ENCODE data around the gene ZNF580. TPM values are rescaled to one million over a fixed set of nuclear protein-coding genes. Genes with fewer than 3 reads are reported as not detected.
A peak's percentile ranks its signal among the peaks of the same experiment; 100 is the strongest.

The ZNF580 gene
- total RNA-seq, 1 experiment from 2014 or later = 32.0 TPM

DNA sequence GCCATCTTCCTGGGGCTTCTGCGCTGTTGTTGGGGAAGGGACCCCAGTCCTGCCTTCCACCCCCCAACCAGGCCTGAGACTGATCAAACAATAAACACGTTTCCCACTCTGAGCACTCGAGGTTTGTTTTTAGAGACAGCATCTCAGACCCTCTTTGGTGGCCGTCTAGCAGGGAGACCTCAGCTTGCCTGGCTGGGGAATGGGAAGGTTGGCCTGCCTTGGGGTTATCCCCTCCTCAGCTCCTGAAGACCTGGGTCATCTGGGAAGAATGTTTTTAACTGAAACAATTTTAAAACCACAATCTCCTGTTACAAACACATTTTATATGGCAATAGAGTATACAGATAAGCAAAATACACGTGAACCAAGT is 4.7 kb downstream of the ZNF580 start:
- Mint-ChIP-seq H3K36me3 (peaks cover 14% of the 10 kb centered on the region), H3K4me3 (peak overlapping the region; percentile 49), H3K27ac (no peak overlapping the region), H3K27me3 (ENCODE audit: low read depth) (peaks cover under 1% of the 10 kb centered on the region; the same call in 1 of the 2 replicates), H3K4me1 (peaks cover 20% of the 10 kb centered on the region), H3K9me3 (no peaks in the 10 kb centered on the region)
- no peak for TF ChIP-seq GRHL2 (CRISPR knock-in tag; IDR thresholded peaks at IDR 0.05; ENCODE audit: insufficient replicate concordance, severe bottlenecking)
- TF ChIP-seq, protein P1, sequence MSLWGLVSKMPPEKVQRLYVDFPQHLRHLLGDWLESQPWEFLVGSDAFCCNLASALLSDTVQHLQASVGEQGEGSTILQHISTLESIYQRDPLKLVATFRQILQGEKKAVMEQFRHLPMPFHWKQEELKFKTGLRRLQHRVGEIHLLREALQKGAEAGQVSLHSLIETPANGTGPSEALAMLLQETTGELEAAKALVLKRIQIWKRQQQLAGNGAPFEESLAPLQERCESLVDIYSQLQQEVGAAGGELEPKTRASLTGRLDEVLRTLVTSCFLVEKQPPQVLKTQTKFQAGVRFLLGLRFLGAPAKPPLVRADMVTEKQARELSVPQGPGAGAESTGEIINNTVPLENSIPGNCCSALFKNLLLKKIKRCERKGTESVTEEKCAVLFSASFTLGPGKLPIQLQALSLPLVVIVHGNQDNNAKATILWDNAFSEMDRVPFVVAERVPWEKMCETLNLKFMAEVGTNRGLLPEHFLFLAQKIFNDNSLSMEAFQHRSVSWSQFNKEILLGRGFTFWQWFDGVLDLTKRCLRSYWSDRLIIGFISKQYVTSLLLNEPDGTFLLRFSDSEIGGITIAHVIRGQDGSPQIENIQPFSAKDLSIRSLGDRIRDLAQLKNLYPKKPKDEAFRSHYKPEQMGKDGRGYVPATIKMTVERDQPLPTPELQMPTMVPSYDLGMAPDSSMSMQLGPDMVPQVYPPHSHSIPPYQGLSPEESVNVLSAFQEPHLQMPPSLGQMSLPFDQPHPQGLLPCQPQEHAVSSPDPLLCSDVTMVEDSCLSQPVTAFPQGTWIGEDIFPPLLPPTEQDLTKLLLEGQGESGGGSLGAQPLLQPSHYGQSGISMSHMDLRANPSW (CRISPR knock-in tag; conservative IDR thresholded peaks at IDR 0.05; ENCODE audit: low read depth) = no peak
- TF ChIP-seq, protein P2, sequence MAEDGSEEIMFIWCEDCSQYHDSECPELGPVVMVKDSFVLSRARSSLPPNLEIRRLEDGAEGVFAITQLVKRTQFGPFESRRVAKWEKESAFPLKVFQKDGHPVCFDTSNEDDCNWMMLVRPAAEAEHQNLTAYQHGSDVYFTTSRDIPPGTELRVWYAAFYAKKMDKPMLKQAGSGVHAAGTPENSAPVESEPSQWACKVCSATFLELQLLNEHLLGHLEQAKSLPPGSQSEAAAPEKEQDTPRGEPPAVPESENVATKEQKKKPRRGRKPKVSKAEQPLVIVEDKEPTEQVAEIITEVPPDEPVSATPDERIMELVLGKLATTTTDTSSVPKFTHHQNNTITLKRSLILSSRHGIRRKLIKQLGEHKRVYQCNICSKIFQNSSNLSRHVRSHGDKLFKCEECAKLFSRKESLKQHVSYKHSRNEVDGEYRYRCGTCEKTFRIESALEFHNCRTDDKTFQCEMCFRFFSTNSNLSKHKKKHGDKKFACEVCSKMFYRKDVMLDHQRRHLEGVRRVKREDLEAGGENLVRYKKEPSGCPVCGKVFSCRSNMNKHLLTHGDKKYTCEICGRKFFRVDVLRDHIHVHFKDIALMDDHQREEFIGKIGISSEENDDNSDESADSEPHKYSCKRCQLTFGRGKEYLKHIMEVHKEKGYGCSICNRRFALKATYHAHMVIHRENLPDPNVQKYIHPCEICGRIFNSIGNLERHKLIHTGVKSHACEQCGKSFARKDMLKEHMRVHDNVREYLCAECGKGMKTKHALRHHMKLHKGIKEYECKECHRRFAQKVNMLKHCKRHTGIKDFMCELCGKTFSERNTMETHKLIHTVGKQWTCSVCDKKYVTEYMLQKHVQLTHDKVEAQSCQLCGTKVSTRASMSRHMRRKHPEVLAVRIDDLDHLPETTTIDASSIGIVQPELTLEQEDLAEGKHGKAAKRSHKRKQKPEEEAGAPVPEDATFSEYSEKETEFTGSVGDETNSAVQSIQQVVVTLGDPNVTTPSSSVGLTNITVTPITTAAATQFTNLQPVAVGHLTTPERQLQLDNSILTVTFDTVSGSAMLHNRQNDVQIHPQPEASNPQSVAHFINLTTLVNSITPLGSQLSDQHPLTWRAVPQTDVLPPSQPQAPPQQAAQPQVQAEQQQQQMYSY (CRISPR knock-in tag; IDR thresholded peaks at IDR 0.05) = no peak
- no peak for TF ChIP-seq FOXK1 (CRISPR knock-in tag; IDR thresholded peaks at IDR 0.05)
- TF ChIP-seq NFYB (CRISPR knock-in tag; conservative IDR thresholded peaks at IDR 0.05; ENCODE audit: low read depth) = no peak
- no peak for TF ChIP-seq NFE2L1 (CRISPR knock-in tag; IDR thresholded peaks at IDR 0.05)
- no peak for TF ChIP-seq GTF2I (CRISPR knock-in tag; conservative IDR thresholded peaks at IDR 0.05)
- TF ChIP-seq MXD4 (CRISPR knock-in tag; IDR thresholded peaks at IDR 0.05; ENCODE audit: borderline replicate concordance) = no peak
- ChIA-PET POLR2A (no interaction called here), CTCF (interaction anchor here (0.7 to 1.4 kb wide), 2 partner anchors 9 to 14 kb away, joined by 3 read pairs; partner anchors contain the start of gene U2AF2)
- DNase-seq (ENCODE audit: low spot score) (no peak), ATAC-seq (no peak)

DNA sequence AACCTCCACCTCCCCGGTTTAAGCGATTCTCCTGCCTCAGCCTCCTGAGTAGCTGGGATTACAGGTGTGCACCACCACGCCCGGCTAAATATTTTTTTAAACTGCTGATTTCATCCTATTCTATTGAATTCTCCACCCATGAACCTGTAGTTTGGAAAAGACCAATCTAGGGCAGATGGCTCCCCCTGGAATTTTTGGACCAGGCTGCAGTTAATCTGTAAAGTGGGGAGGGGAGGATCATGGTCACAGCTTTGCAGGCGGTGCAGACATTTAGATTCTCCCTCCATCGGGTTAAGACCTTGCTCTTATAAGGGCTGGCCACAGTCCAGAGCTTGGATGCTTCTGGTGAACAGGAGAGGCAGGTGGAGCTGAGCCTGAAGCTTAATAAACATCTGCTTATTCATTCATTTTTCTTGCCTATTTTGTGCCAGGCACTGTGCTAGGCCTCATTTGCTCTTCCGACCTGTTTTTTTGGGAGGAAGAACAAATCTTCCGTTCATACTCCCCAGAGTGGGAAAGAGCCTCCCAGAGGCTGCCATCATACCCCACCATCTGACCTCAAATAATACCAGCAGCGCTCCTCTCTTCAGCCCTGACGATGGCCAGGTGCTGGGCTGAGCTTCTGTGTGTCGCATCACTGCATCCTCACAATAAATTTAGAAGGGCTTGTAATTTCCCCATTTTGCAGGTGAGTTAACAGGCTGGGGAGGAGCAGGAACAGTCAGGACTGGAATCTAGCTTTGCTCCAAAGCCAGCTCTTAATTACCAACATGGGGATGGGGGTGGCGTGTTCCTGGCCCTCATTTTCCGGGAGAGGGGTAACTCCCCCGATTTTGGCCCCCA is 6.3 kb downstream of the ZNF580 start:
- H3K36me3 Mint-ChIP-seq = peaks cover 16% of the 10 kb centered on the region
- POLR2A ChIA-PET = interaction anchor here (0.8 to 2.1 kb wide), 5 partner anchors 24 to 162 kb away, joined by 3 to 6 read pairs (median 3); partner anchors contain the start of genes FIZ1 and NAT14
- TF ChIP-seq CREM (CRISPR knock-in tag; IDR thresholded peaks at IDR 0.05) = 0 out of 2 replicates have a peak, but pooled peaks have one; percentile 3
- TF ChIP-seq, protein P3, sequence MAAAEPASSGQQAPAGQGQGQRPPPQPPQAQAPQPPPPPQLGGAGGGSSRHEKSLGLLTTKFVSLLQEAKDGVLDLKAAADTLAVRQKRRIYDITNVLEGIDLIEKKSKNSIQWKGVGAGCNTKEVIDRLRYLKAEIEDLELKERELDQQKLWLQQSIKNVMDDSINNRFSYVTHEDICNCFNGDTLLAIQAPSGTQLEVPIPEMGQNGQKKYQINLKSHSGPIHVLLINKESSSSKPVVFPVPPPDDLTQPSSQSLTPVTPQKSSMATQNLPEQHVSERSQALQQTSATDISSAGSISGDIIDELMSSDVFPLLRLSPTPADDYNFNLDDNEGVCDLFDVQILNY (CRISPR knock-in tag; IDR thresholded peaks at IDR 0.05) = no peak
- TF ChIP-seq, protein P1 (CRISPR knock-in tag; conservative IDR thresholded peaks at IDR 0.05; ENCODE audit: low read depth) = no peak
- H3K4me3 Mint-ChIP-seq = peak overlapping the region; percentile 86
- peak overlapping the region; percentile 89; the same call in 1 of the 2 replicates for H3K27ac Mint-ChIP-seq
- ATAC-seq = no peak
- H3K4me1 Mint-ChIP-seq = peaks cover 24% of the 10 kb centered on the region
- DNase-seq (ENCODE audit: low spot score) = no peak
- H3K27me3 Mint-ChIP-seq (ENCODE audit: low read depth) = no peaks in the 10 kb centered on the region
- CTCF ChIA-PET = interaction anchor here (0.5 to 4.6 kb wide), 13 partner anchors 13 to 512 kb away, joined by 3 to 25 read pairs (median 6); partner anchors contain the start of genes FIZ1, ZNF784 and ZNF865
- no peaks in the 10 kb centered on the region for H3K9me3 Mint-ChIP-seq

Data from WTC11 (cell line).